T-helper 2 cell treated with Interferon-gamma antibody and Interleukin-4, amounts not matched to agents 100 ng/mL and 5 ng/mL, for 36 hours (primary cell): Measurements from ENCODE around the gene RGS18. TPM values are rescaled to one million over a fixed set of nuclear protein-coding genes. Genes with fewer than 3 reads are reported as not detected.
"Not testable (repeated sequence)": the region's sequence is repeated elsewhere in the genome, so short reads cannot be mapped to it uniquely, and the experiment has no call there.

Experiments used
- intact Hi-C: fragments of 100-400 bp; cut with micrococcal nuclease; formaldehyde crosslinking; loops from one replicate; pipeline ENCODE4 v1.15.1; 2023
- total RNA-seq: library from RNA; stranded (reverse); gene quantifications from 2 replicates; pipeline ENCODE4 v1.2.3, GENCODE V29; 2022

The RGS18 gene
- total RNA-seq, 1 donor from 2014 or later, result 0.32 TPM

- intact Hi-C loops, result not testable (repeated sequence)
These were observed 6.7 kb downstream of the RGS18 start for GRCh38 chr1:192165002-192165401.

GRCh38 chr1:192167011-192167410 is 8.7 kb downstream of the RGS18 start:
- intact Hi-C loops, result no loop called here

- intact Hi-C loops, result no loop called here
These were observed 9.8 kb downstream of the RGS18 start for GRCh38 chr1:192167911-192168700.

GRCh38 chr1:192168964-192169363 is 10.7 kb downstream of the RGS18 start:
- intact Hi-C loops, result no loop called here

- intact Hi-C loops, result no loop called here
These were observed 12.1 kb downstream of the RGS18 start for GRCh38 chr1:192170196-192170984.

- intact Hi-C loops, result no loop called here
These were observed 12.9 kb downstream of the RGS18 start for GRCh38 chr1:192171123-192171522.

GRCh38 chr1:192175971-192176370 is 17.7 kb downstream of the RGS18 start:
- intact Hi-C loops, result no loop called here

- intact Hi-C loops, result no loop called here
These were observed 25.5 kb downstream of the RGS18 start for GRCh38 chr1:192183788-192184187.

GRCh38 chr1:192186197-192186596 is 27.9 kb downstream of the RGS18 start:
- intact Hi-C loops, result no loop called here

- intact Hi-C loops, result no loop called here
These were observed 31.8 kb downstream of the RGS18 start for GRCh38 chr1:192190066-192190465.

GRCh38 chr1:192201303-192201702 is 43.0 kb downstream of the RGS18 start:
- intact Hi-C loops, result no loop called here

GRCh38 chr1:192224396-192224795 is 66.1 kb downstream of the RGS18 start:
- intact Hi-C loops, result no loop called here

GRCh38 chr1:192224846-192225245 is 66.6 kb downstream of the RGS18 start:
- intact Hi-C loops, result no loop called here

- intact Hi-C loops, result no loop called here
These were observed 67.0 kb downstream of the RGS18 start for GRCh38 chr1:192225266-192225665.

- intact Hi-C loops, result no loop called here
These were observed 67.4 kb downstream of the RGS18 start for GRCh38 chr1:192225703-192226102.

- intact Hi-C loops, result no loop called here
These were observed 69.1 kb downstream of the RGS18 start for GRCh38 chr1:192227330-192227729.

- intact Hi-C loops, result not testable (repeated sequence)
These were observed 69.7 kb downstream of the RGS18 start for GRCh38 chr1:192227980-192228379.

- intact Hi-C loops, result no loop called here
These were observed 74.7 kb downstream of the RGS18 start for GRCh38 chr1:192232817-192233417.

- intact Hi-C loops, result no loop called here
These were observed 76.9 kb downstream of the RGS18 start for GRCh38 chr1:192235127-192235526.
